Loucy (cell line): ENCODE results near the gene CSNK2B.

Experiments used
- H2AFZ ChIP-seq: fragments of 200-600 bp; sonication (generic); 2 replicates; pipeline ENCODE4 v1.6.0; 2016; ENCODE audit warnings: antibody characterized with exemption, mild to moderate bottlenecking, low read length, moderate library complexity
- H3F3A ChIP-seq: fragments of 200-600 bp; 2 replicates; pipeline ENCODE4 v1.6.0; 2016; ENCODE audit warnings: antibody characterized with exemption, low read depth, mild to moderate bottlenecking
- H3K27me3 ChIP-seq: fragments of 200-600 bp; sonication (generic); 2 replicates; pipeline ENCODE4 v1.6.1; 2014; ENCODE audit warnings: low read length, mild to moderate bottlenecking; ENCODE audit not compliant: insufficient read depth, poor library complexity, severe bottlenecking
- H3K36me3 ChIP-seq: fragments of 200-600 bp; sonication (generic); 2 replicates; pipeline ENCODE4 v1.6.1; 2016; ENCODE audit warnings: low read length; ENCODE audit not compliant: insufficient read depth
- H3K4me1 ChIP-seq: fragments of 200-600 bp; sonication (generic); 2 replicates; pipeline ENCODE4 v1.5.1; 2014; ENCODE audit warnings: low read length, mild to moderate bottlenecking; ENCODE audit not compliant: insufficient read depth, poor library complexity, severe bottlenecking
- H3K4me2 ChIP-seq: fragments of 200-600 bp; sonication (generic); 2 replicates; pipeline ENCODE4 v1.6.0; 2014; ENCODE audit warnings: antibody characterized with exemption, low read length, low read depth, mild to moderate bottlenecking; ENCODE audit not compliant: poor library complexity, severe bottlenecking
- H3K4me3 ChIP-seq: fragments of 200-600 bp; sonication (generic); 2 replicates; pipeline ENCODE4 v1.5.1; 2014; ENCODE audit warnings: low read length, mild to moderate bottlenecking, mixed read lengths; ENCODE audit not compliant: poor library complexity, severe bottlenecking
- H3K79me2 ChIP-seq: fragments of 200-600 bp; sonication (generic); 2 replicates; pipeline ENCODE4 v1.6.1; 2014; ENCODE audit warnings: low read length; ENCODE audit not compliant: insufficient read depth
- H3K9ac ChIP-seq: fragments of 200-600 bp; sonication (generic); 2 replicates; pipeline ENCODE4 v1.6.0; 2014; ENCODE audit warnings: mild to moderate bottlenecking, low read depth, low read length, moderate library complexity; ENCODE audit not compliant: poor library complexity, severe bottlenecking
- H3K9me2 ChIP-seq: fragments of 200-600 bp; sonication (generic); replicated peaks from 2 replicates; pipeline ENCODE4 v1.6.1; 2016; ENCODE audit warnings: low read depth, low read length, mixed read lengths
- H3K9me3 ChIP-seq: fragments of 200-600 bp; sonication (generic); 2 replicates; pipeline ENCODE4 v1.6.1; 2014; ENCODE audit warnings: mild to moderate bottlenecking, antibody characterized with exemption, low read length, low read depth; ENCODE audit not compliant: insufficient read depth
- H4K20me1 ChIP-seq: fragments of 200-600 bp; sonication (generic); 2 replicates; pipeline ENCODE4 v1.6.0; 2014; ENCODE audit warnings: antibody characterized with exemption, low read length, mild to moderate bottlenecking; ENCODE audit not compliant: insufficient read depth, poor library complexity, severe bottlenecking
- EZH2phosphoT487 ChIP-seq: fragments of 200-600 bp; IDR thresholded peaks from 2 replicates; pipeline ENCODE4 v1.6.1; 2018; ENCODE audit warnings: antibody characterized with exemption, mild to moderate bottlenecking, moderate library complexity, borderline replicate concordance
- TF ChIP-seq, protein P1 (sequence below): fragments of 200-600 bp; sonication (generic); conservative IDR thresholded peaks from 2 replicates; pipeline ENCODE4 v1.5.1; 2014; ENCODE audit warnings: mild to moderate bottlenecking, antibody characterized with exemption, low read length

Gene CSNK2B

DNA sequence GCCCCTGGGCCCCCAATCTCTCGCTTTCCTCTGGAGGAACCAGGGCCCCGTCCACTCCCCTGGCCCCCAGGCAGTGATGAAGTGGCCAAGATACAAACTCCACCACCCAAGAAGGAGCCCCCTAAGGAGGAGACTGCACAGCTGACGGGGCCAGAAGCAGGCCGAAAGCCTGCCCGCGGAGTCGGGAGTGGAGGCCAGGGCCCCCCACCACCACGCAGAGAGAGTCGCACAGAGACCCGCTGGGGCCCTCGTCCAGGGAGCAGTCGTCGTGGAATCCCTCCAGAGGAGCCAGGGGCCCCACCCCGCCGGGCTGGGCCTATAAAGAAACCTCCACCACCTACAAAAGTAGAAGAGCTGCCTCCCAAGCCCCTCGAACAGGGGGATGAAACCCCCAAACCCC, 34.7 kb upstream of the CSNK2B start:
- Histone ChIP-seq H2AFZ (no peak overlapping the region), H3K4me2 (no peak overlapping the region), H3F3A (no peaks in the 10 kb centered on the region), H3K36me3 (peaks cover 99% of the 10 kb centered on the region), H3K79me2 (peaks cover 83% of the 10 kb centered on the region), H3K9ac (no peak overlapping the region), H3K27me3 (no peaks in the 10 kb centered on the region), H3K9me2 (no peaks in the 10 kb centered on the region), H3K9me3 (no peaks in the 10 kb centered on the region), H4K20me1 (peaks cover 90% of the 10 kb centered on the region), H3K4me1 (peaks cover 11% of the 10 kb centered on the region), H3K4me3 (no peak overlapping the region)
- TF ChIP-seq, protein P1, sequence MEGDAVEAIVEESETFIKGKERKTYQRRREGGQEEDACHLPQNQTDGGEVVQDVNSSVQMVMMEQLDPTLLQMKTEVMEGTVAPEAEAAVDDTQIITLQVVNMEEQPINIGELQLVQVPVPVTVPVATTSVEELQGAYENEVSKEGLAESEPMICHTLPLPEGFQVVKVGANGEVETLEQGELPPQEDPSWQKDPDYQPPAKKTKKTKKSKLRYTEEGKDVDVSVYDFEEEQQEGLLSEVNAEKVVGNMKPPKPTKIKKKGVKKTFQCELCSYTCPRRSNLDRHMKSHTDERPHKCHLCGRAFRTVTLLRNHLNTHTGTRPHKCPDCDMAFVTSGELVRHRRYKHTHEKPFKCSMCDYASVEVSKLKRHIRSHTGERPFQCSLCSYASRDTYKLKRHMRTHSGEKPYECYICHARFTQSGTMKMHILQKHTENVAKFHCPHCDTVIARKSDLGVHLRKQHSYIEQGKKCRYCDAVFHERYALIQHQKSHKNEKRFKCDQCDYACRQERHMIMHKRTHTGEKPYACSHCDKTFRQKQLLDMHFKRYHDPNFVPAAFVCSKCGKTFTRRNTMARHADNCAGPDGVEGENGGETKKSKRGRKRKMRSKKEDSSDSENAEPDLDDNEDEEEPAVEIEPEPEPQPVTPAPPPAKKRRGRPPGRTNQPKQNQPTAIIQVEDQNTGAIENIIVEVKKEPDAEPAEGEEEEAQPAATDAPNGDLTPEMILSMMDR = no peak
- no peak for TF ChIP-seq EZH2phosphoT487

DNA sequence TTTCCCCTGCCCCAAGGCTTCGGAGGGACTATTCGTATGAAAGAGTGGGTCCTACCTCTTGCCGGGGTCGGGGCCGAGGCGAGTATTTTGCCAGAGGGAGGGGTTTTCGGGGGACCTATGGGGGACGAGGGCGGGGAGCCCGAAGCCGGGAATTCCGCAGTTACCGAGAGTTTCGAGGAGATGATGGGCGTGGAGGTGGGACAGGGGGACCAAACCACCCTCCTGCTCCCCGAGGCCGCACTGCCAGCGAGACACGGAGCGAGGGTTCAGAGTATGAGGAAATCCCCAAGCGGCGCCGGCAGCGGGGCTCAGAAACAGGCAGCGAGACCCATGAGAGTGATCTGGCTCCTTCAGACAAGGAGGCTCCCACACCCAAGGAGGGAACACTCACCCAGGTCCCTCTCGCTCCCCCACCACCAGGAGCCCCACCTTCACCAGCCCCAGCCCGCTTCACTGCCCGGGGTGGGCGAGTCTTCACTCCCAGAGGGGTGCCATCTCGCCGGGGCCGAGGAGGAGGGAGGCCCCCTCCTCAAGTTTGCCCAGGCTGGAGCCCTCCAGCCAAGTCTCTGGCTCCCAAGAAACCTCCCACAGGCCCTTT, 34.1 kb upstream of the CSNK2B start:
- peaks cover 11% of the 10 kb centered on the region for H3K4me1 ChIP-seq
- H3K9me3 ChIP-seq = no peaks in the 10 kb centered on the region
- H3K4me2 ChIP-seq = no peak overlapping the region
- H3F3A ChIP-seq = 0 out of 2 replicates have a peak, but pooled peaks cover 2% of the 10 kb centered on the region
- peaks cover 99% of the 10 kb centered on the region for H3K36me3 ChIP-seq
- H3K4me3 ChIP-seq = no peak overlapping the region
- H3K27me3 ChIP-seq = no peaks in the 10 kb centered on the region
- H2AFZ ChIP-seq = no peak overlapping the region
- H3K9me2 ChIP-seq = no peaks in the 10 kb centered on the region
- TF ChIP-seq, protein P1 = no peak
- no peak for TF ChIP-seq EZH2phosphoT487
- H4K20me1 ChIP-seq = peaks cover 84% of the 10 kb centered on the region
- no peak overlapping the region for H3K9ac ChIP-seq
- H3K79me2 ChIP-seq = peaks cover 77% of the 10 kb centered on the region

DNA sequence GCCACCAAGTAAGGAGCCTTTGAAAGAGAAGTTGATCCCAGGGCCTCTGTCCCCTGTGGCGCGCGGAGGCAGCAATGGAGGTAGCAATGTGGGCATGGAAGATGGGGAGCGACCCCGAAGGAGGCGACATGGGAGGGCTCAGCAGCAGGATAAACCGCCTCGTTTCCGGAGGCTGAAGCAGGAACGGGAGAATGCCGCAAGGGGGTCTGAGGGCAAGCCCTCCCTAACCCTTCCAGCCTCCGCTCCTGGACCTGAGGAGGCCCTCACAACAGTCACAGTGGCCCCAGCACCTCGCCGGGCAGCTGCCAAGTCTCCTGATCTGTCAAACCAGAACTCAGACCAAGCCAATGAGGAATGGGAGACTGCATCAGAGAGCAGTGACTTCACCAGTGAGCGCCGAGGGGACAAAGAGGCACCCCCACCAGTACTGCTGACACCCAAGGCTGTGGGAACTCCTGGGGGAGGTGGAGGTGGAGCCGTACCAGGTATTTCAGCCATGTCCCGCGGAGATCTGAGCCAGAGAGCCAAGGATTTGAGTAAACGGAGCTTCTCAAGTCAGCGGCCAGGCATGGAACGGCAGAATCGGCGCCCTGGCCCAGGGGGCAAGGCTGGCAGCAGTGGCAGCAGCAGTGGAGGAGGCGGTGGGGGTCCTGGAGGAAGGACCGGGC, 33.5 kb upstream of the CSNK2B start:
- H3K4me1 ChIP-seq = peaks cover 11% of the 10 kb centered on the region
- H3K9me2 ChIP-seq = no peaks in the 10 kb centered on the region
- 0 out of 2 replicates have a peak, but pooled peaks cover 5% of the 10 kb centered on the region for H3F3A ChIP-seq
- peak overlapping the region; percentile 18 for H3K4me2 ChIP-seq
- no peak overlapping the region for H2AFZ ChIP-seq
- H4K20me1 ChIP-seq = peaks cover 78% of the 10 kb centered on the region
- H3K27me3 ChIP-seq = no peaks in the 10 kb centered on the region
- H3K79me2 ChIP-seq = peaks cover 71% of the 10 kb centered on the region
- no peak overlapping the region for H3K9ac ChIP-seq
- TF ChIP-seq, protein P1 = no peak
- no peak for TF ChIP-seq EZH2phosphoT487
- H3K4me3 ChIP-seq = no peak overlapping the region
- no peaks in the 10 kb centered on the region for H3K9me3 ChIP-seq
- peaks cover 99% of the 10 kb centered on the region for H3K36me3 ChIP-seq
